HL-60 (cell line): ENCODE data around the gene CYB561.

Experiments used
- DNase-seq, 2 experiments: peaks; one replicate each; pipeline ENCODE4 v3.0.0-alpha.2; 2010 to 2020; ENCODE audit warnings: low read depth in 1 of 2, low spot score in 1 of 2
- H3K27ac ChIP-seq: fragments of 250-450 bp; sonication (Bioruptor Pico); replicated peaks from 2 replicates; pipeline ENCODE4 v1.5.1; 2020; ENCODE audit warnings: mild to moderate bottlenecking, moderate library complexity
- H3K27me3 ChIP-seq: fragments of 250-450 bp; sonication (Bioruptor Pico); 2 replicates; pipeline ENCODE4 v1.5.1; 2021; ENCODE audit warnings: mild to moderate bottlenecking, moderate library complexity; ENCODE audit not compliant: insufficient read depth, poor library complexity, severe bottlenecking
- H3K4me3 ChIP-seq: replicated peaks from 2 replicates; pipeline ENCODE4 v1.5.1; 2011; ENCODE audit warnings: mild to moderate bottlenecking, control low read depth, low read length; ENCODE audit not compliant: insufficient read depth
- CTCF ChIP-seq: IDR thresholded peaks from one replicate; pipeline ENCODE4 v1.5.1; 2011; ENCODE audit warnings: low read length, control low read depth, inconsistent platforms; ENCODE audit not compliant: insufficient read depth
- GABPA ChIP-seq: IDR thresholded peaks from 2 replicates; pipeline ENCODE4 v1.6.1; 2012; ENCODE audit warnings: low read depth
- POLR2AphosphoS5 ChIP-seq: IDR thresholded peaks from 2 replicates; pipeline ENCODE4 v1.6.1; 2012; ENCODE audit warnings: low read depth
- REST ChIP-seq: IDR thresholded peaks from 2 replicates; pipeline ENCODE4 v1.6.1; 2012; ENCODE audit warnings: low read depth; ENCODE audit not compliant: insufficient replicate concordance
- SPI1 ChIP-seq: IDR thresholded peaks from 2 replicates; pipeline ENCODE4 v1.6.1; 2012; ENCODE audit warnings: low read depth, mild to moderate bottlenecking, borderline replicate concordance

The CYB561 gene

GRCh38 chr17:63405741-63406261, 40.3 kb downstream of the CYB561 start:
- Histone ChIP-seq H3K27me3 (no peaks in the 10 kb centered on the region), H3K27ac (no peak overlapping the region), H3K4me3 (no peak overlapping the region)
- DNase-seq = peak; percentile 17 to 48
- no peak for TF ChIP-seq GABPA
- TF ChIP-seq CTCF = peak; percentile 71

GRCh38 chr17:63405020-63405419, 41.1 kb downstream of the CYB561 start:
- TF ChIP-seq GABPA = no peak
- no peak for TF ChIP-seq CTCF
- TF ChIP-seq POLR2AphosphoS5 = no peak
- TF ChIP-seq SPI1 = no peak
- TF ChIP-seq REST = no peak
- no peak overlapping the region for H3K27ac ChIP-seq
- H3K4me3 ChIP-seq = no peak overlapping the region
- DNase-seq = no peak
- no peaks in the 10 kb centered on the region for H3K27me3 ChIP-seq

GRCh38 chr17:63402431-63403212, 43.5 kb downstream of the CYB561 start:
- TF ChIP-seq CTCF (no peak), SPI1 (no peak), POLR2AphosphoS5 (no peak), REST (no peak), GABPA (no peak)
- no peak for DNase-seq
- H3K27ac ChIP-seq = no peak overlapping the region
- H3K27me3 ChIP-seq = no peaks in the 10 kb centered on the region
- H3K4me3 ChIP-seq = no peak overlapping the region

- Histone ChIP-seq H3K4me3 (no peak overlapping the region), H3K27ac (no peak overlapping the region), H3K27me3 (no peaks in the 10 kb centered on the region)
- TF ChIP-seq SPI1 = no peak
- TF ChIP-seq REST = no peak
- no peak for TF ChIP-seq POLR2AphosphoS5
- no peak for TF ChIP-seq GABPA
- no peak for TF ChIP-seq CTCF
- no peak for DNase-seq
Observed at GRCh38 chr17:63399856-63400255, 46.2 kb downstream of the CYB561 start.
